ENCODE results near the gene RTF1.
"Not testable (repeated sequence)": the region's sequence is repeated elsewhere in the genome, so short reads cannot be mapped to it uniquely, and the experiment has no call there.

Gene RTF1

DNA sequence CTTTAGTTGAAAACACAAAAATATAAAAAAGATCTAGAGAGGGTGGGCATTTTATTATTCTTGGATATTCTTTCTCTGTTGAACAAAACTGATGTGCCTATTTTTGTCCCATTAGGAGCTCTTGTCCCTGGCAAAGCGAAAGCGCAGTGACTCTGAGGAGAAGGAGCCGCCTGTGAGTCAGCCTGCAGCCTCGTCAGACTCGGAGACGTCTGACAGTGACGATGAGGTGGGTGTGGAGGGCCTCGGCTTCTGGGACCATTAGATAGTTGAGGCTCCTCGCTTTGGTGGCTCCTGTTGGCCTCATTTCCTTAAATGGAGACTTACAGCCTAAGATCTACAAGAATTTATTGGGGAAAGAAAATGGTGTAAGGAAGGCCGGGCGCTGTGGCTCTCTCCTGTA, 21.3 kb downstream of the RTF1 start:
- DNase-seq: peak; percentile 22

DNA sequence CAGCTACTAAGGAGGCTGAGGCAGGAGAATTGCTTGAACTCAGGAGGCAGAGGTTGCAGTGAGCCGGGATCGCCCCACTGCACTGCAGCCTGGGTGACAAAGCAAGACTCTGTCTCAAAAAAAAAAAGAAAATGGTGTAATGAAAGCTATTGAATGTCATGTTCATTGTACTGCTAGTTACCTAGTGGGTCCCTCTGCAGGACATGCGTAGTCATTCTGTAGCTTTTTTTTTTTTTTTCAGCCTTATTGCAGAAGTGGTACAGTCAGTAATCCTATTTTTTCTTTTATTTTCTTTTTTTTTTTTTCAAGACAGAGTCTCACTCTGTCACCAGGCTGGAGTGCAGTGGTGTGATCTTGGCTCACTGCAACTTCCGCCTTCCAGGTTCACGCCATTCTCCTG, 21.9 kb downstream of the RTF1 start:
- DNase-seq: not testable (repeated sequence)

DNA sequence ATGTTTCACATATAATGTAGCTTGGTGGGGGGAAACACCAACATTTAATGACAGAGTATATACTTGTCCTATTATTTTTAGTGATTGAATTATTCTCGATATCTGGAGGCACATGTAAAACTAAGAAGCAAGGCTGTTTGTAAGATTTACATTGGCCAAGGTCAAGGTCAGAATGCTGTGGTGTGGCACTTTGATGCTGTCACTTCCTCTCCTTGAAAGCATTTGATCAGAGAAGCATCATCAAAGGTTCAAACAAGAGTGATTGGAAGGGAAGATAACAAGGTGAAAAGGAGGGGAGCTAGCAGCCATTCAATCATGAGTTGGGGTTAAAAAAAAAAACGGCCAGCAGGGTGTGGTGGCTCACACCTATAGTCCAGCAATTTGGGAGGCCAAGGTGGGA, 26.4 kb downstream of the RTF1 start:
- DNase-seq: no peak

DNA sequence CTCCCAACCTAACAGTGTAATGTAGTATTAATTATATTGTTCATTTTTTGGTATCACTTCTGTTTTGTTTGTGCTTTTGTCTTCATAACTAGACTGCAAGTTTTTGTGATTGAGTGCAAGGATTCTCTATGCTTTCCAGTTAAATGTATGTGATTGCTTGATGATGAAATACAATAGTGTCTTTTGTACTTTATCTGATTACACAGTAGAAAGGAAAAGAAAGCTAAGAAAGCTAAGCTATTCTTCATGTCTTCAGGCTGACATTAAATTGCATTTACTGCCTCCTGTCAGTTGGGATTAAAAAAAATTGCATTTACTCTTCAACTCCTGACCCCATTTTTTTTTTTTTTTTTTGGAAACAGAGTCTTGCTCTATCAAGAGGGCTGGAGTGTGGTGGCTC, 28.5 kb downstream of the RTF1 start:
- DNase-seq: no peak

DNA sequence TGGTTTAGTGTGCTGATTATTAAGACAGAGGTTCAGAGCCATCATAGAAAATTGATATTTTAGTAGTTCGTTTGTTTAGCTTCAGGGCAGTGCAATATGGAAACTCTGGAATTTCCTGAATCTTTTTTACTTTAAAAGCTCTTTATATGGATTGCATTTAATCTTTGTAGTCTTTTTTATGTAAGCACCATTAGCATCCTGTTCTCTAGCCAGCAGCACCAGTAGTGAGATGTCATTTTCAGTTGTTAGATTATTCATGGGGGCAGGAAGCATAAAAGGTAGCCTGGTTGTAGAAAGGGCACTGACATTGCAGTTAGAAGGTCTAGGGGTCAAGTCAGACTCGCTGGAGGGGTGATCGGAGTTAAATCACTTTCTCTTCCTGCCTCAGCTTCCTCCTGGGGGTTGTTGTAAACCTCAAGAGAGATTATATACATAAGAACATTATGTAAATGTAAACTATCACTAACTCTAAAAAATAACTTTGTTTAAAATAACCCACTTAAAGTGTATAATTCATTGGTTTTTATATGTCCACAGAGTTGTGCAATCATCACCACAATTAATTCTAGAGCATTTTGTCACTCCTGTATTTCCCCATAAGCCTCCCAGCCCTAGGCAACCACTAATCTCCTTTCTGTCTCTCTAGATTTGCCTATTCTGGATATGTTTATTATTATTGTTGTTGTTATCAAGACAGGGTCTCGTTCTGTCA, 45.3 kb downstream of the RTF1 start:
- no peak for DNase-seq

DNA sequence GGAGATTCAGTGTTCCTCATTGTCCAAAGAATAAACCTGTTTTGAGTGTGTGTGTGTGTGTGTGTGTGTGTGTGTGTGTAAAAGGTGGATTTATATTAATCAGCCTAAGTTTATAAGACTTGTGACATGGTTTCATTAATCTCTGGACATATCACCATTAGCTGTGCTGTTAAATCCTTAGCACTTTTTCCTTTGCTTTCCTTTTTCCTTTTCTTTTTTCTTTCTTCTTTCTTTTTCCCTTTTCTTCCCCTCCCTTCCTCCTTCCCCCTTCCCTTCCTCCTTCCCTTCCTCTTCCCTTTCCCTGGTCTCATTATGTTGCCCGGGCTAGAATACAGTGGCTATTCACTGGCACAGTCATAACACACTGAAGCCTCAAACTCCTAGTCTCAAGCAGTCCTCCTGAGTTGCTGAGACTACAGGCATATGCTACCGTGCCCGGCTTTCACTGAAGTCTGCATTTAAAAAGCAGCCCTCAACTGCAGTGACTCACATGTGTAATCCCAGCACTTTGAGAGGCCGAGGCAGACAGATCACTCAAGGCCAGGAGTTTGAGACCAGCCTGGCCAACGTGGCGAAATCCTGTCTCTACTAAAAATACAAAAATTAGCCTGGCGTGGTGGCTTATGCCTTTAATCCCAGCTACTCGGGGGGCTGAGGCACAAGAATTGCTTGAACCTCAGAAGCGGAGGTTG, 48.1 kb downstream of the RTF1 start:
- no peak for DNase-seq

DNA sequence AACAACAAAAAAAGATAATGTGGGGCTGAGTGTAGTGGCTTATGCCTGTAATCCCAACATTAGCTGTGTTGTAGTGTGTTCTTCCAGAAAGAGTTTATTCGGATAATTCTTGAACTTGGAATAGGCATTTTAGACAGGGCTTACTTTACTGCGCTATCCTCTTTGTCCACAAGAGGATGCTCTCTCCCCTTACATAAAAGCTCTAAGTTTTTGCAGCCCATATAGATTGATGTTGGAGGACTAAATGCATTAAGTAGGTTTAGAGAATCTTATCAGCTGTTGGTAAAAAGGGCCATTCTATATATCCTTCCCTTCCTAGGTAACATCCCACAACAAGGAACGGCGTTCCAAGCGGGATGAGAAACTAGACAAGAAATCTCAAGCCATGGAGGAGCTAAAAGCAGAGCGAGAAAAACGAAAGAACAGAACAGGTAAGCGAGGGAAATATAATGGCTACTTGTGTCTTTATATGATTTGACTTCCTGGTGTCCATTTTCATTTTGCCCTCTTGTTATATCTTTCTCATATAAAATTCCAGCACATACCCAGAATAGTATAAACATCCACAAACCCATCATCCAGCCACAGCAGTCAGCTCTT, 49.0 kb downstream of the RTF1 start:
- DNase-seq: peak; percentile 53

DNA sequence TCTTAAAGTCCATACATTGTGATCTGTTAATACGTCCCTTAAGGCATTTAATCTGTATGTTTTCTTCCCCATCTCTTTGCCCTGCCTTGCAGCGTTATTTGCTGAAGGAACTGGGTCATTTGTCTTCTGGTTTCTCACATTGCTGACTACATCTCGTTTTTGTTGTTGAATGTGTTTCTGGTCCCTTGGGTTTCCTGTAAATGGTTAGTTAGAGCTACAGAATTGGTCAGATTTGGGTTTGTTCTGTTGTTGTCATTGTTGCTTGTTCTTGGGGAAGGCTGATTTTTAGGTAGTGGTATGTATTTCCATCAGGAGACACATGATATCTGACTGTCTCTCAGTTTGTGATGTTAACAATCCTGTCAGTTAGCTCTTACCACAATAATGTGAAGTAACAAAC, 49.8 kb downstream of the RTF1 start:
- DNase-seq: no peak

DNA sequence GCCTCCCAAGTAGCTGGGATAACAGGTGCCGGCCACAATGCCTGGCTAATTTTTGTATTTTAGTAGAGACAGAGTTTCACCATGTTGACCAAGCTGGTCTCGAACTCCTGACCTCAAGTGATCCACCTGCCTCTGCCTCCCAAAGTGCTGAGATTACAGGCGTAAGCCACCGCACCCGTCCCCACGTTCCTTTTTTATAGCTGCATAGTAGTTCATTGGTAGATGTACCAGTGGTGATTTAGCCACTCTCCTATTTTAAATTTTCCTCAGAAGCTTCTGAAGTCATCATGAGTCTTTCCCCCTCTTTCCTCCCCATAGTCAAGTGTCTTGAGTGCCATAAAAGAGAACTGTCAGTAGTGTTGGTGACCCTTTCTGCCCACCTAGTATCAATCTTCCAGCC, 52.7 kb downstream of the RTF1 start:
- DNase-seq: not testable (repeated sequence)

DNA sequence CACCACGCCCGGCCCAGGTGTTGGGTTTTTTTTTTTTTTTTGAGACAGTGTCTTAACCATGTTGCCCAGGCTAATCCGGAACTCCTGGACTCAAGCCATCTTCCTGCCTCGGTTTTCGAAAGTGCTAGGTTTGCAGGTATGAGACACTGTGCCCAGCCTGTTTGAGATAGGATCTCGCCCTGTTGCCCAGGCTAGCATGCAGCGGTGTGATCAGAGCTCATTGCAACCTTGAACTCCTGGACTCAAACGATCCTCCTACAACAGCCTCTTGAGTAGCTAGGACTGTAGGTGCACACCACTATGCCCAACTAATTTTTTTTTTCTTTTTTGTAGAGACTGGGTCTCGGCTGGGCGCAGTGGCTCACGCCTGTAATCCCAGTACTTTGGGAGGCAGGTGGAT, 56.5 kb downstream of the RTF1 start:
- no peak for DNase-seq

DNA sequence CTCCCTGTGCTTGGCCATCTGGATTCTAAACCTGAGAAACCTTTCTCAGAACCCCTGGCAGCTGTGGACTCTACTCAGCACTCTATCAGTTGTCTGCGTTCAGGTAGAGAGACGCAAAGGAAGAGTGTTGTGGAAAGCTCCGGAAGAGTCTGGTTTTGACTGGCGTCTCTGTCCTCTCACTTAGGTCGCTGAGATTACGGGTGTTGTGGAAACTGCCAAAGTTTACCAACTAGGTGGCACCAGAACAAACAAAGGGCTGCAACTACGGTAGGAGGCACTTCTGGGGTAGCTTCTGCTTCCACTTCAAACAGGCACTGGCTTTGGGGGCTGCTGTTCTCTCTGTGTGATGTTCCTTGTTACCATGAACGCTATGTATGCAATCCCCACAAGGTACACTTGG, 57.5 kb downstream of the RTF1 start:
- no peak for DNase-seq

DNA sequence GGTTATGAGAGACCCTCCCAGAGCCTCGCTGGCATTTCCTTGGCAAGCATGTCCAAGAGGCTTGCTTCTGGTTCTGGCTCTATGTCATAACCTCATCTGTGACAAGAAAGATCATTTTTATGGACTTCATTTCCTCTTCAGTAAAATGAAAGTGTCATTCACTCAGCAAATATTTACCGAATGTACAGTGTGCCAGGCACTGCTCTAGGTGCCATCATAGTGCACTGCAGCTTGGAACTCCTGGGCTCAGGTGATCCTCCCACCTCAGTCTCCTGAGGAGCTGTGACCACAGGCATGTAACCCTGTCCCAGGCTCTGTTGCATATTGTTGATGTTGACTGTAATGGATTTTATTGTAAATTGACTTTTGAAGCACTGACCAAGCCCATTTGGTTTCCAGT, 58.0 kb downstream of the RTF1 start:
- DNase-seq: no peak

DNA sequence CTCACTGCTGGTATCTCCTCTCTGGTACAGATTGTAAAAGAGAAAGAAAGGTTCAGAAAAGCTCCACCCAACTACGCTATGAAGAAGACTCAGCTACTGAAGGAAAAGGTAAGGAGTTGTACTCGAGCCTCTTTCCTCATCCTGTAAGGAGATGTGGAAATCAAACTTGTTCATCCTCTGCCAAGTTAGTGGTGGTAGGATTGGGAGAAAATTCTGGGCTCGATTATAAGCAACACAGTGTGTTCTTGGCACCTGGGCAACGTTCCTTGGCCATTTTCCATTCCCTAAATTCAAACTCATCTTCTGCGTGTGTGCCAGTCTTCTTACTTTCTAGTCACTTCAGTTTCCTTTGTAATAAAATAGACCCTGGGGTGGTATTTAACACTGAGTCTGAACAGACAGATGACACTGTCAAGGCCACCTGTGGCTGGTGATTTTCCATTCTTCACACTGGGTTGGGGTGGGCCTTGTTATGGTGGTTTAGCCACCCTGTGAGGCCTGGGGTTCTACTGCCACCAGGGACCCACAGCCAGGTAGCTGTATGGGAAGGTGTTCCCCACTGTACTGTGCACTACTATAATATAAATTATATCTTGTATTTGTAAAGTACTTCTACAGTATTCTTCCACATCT, 59.6 kb downstream of the RTF1 start:
- no peak for DNase-seq

DNA sequence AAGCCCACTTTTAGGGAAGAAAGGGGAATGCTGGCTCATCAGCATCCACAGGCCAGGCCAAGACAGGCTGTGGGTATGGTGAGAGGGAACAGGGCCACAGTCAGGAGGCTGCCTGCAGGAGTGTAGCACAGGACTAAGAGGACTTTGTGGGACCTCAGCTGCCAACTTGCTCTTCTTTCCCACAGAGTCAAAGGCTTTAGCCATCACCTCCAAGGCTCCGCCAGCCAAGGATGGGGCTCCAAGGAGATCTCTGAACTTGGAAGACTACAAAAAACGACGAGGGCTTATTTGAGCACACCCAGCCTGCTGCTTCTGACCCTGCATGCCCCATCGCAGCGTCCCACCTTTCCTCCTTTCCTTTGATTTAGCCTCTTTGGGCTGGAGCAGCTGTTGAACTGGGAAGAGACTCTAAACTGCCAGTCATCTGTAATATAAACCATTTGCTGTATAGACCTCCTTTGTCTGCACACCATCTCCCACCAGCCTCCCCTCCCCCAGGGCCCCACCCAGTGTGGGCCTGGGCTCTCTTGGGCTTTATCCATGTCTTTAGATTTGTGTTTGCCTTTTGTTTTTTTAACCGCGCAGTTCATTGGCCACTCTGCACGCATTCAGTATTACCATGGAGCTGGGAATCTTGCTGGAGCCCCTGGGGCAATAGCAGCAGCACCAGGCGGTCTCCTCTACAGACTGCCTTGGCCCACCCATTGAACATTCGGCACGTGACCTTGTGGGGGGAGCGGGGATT, 63.7 kb downstream of the RTF1 start:
- no peak for DNase-seq

DNA sequence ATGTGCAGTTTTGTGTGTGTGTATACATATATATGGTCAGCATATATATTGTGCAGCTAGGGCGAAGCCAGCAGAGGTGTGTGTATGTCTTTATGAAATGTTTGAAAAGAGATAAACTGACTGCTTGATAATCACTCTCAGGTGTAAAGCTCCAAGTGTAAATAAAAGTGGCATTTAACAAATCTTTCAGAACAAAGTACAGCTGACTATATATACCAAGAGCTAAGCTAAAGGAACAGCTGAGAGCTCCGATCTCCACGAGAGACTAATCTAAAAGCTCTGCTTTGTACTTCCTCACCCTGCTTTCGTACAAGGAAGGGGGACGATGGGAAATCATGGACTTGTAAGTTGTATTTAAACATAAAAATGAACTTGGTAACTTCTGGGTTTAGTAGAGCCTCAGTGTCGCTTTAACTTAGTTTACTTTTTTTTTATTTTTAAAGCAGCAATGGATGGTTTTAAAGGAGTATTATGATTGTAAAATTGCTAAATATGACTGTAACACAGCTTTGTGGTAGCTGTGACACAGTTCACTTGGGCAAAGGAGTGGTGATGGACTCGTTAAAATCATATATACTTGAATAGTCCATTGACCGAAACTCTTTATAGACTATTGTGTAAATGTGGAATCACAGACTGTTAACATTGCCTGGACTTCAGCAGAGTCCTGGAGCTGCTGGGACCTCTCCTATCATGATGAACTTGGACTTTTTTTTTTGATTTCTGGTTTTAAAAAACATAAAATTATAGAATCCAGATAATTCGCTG, 65.4 kb downstream of the RTF1 start:
- no peak for DNase-seq

DNA sequence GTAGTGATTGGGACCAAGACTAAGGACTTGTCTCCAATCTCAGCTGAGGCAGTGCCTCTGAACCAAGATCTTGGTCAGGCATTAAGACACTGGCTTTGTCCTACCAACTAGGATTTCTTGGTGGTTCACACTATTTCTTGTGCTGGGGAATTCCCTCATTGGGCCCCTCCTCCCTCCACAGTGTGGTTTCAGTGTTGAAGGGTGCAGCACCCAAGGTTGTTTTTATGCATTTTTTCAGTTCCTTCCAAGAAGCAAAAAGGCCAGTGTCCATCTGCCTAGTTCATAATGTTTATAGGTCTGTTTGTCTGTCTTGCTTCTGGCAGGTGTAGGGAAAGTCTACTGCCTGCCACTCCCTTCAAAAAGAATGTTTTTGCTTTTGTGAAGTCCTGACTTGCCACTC, 66.2 kb downstream of the RTF1 start:
- DNase-seq: no peak

DNA sequence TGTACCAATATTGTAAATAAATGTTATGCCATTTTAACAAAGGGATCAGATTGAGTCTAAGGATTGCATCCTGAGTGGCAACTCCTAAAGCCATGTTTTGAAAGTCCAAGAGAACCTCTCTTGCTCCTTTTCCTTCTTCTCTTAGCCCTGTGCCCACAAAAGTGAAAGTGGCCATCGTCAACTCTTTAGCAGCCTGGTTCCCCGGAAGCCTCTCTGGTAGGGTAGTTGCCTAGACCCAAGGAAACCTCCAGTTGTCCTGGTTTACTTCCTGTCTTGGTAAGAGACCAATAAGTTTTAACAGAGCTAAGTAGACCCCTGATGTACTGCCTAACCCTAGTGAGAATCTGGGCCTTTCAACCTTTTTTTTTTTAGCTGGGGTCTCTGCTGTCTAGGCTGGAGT, 66.6 kb downstream of the RTF1 start:
- DNase-seq: no peak

DNA sequence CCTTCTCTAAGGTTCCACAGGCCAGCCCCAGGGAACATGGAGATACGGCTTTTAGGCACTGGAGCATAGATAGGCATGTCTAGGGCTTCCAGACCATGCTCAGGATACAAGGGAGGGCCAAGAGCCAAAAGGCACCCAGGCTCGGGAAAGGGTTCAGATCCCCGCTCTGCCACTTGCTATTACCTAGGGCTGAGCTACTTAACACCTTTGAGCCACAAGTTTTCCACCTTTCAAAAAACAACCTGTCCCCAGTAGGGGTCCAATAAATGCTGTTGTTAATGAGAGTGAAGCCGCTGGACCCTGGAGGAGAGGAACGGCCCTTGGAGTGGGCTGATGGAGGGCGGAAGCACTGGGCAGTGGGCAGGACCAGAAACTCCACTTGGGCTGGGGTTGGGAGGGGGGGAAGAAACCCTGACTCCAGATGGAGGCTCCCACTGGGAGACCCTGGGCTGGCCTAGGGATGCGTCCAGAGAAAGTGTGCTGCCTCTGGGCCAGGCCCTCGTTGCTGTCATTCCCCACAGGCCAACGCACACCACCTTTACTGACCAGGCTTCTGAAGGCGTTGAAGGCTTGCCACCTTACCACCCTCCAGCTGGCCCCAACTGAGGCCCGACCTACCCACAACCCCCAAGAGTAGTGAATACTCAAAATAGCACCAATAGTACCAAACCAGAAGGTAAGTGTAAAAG, 68.2 kb downstream of the RTF1 start:
- no peak for DNase-seq

DNA sequence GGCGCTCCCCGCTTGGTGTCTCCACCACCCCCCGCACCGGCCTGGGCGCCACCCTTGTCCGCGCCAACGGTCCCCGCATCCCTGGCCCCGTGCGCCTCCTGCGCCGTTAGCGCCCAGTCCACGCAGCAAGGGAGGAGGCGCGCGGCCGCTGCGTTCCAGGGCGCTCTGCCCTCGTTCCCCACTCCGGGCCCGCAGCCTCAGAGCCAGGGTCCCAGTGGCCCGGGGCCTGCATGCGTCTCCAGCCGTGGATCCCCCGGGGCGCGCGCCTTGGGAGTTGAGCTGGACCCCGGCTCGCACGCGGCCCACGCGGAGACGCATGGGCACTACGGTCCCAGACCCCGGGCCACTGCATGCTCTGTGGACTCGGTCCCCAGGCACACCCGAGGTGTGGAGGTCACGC, 69.4 kb downstream of the RTF1 start:
- no peak for DNase-seq

DNA sequence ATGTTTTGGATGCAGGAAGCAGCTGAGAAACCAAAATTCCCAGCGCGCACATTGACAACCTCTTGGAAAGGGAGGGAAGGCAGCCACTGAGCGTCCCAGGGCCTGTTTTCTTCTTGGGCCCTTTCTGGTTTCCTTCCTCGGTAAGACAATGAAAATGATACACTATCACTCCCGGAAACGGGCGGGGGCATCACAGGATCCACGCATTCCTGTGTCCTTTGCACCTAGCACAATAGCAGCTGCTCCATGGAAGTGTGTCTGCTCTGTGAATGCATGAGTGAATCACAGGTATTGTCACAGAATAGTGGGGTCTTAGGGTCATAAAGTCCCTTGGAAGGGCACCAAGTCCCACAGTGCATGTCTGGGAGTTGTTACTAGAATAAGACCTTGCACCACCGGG, 70.5 kb downstream of the RTF1 start:
- DNase-seq: no peak

DNA sequence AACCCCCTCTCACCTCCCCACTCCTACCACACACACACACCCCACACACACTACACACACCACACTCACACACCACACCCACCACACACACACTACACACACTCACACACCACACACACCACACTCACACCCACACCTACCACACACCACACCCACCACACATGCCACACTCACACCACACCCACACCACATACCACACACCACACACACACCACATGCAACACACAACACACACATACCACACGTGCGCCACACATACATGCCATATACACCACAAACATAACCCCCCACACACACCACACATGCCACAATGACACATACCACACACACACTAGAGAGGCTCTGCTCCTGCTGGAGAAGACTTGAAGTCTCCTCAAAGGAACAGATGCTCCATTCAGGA, 70.9 kb downstream of the RTF1 start:
- DNase-seq: peak; percentile 16

DNA sequence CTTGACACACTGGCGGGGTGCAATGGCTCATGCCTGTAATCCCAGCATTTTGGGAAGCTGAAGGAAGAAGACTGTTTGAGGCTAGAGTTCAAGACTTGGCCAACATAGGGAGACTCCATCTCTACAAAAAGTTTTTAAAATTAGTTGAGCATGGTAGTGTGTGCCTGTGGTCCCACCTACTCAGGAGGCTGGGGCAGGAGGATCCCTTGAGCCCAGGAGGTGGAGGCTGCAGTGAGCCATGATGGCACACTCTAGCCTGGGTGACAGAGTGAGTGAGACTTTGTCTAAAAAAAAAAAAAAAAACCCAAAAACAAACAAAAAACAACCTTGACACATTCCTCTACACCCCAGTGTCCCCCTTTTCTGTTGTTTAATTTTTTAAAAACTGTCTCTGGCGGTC, 72.7 kb downstream of the RTF1 start:
- no peak for DNase-seq
